GM12892 (cell line): ENCODE results near the gene RAB14.

ENCODE experiments used
- POLR2A ChIP-seq: IDR thresholded peaks from 2 replicates; pipeline ENCODE4 v1.6.1; 2011; ENCODE audit warnings: low read depth, low read length, control low read depth
- TAF1 ChIP-seq: IDR thresholded peaks from 2 replicates; pipeline ENCODE4 v1.6.1; 2011; ENCODE audit warnings: low read depth, mild to moderate bottlenecking, control low read depth, low read length, borderline replicate concordance

- no peak for TF ChIP-seq POLR2A
- no peak for TF ChIP-seq TAF1
These were observed 12.3 kb upstream of the RAB14 start for GRCh38 chr9:121214005-121214404.
